Neural progenitor cell (in vitro differentiated cells): ENCODE results near the gene RASGEF1B. TPM values are rescaled to one million over a fixed set of nuclear protein-coding genes. Genes with fewer than 3 reads are reported as not detected.

Source experiments
- DNase-seq: peaks from one replicate; pipeline ENCODE4 v3.0.0-alpha.2; 2016; ENCODE audit warnings: low spot score
- H2AFZ ChIP-seq: fragments of 200-600 bp; sonication (generic); replicated peaks from 2 replicates; pipeline ENCODE4 v1.6.1; 2016; ENCODE audit warnings: antibody characterized with exemption
- H3F3A ChIP-seq: fragments of 200-600 bp; sonication (generic); 2 replicates; pipeline ENCODE4 v1.6.1; 2016; ENCODE audit warnings: antibody characterized with exemption, low read depth
- H3K27ac ChIP-seq: fragments of 200-600 bp; sonication (generic); 2 replicates; pipeline ENCODE4 v1.5.1; 2016; ENCODE audit warnings: mild to moderate bottlenecking
- H3K27me3 ChIP-seq: fragments of 200-600 bp; sonication (generic); 2 replicates; pipeline ENCODE4 v1.6.1; 2016; ENCODE audit warnings: mild to moderate bottlenecking, moderate library complexity
- H3K36me3 ChIP-seq: fragments of 200-600 bp; sonication (generic); 2 replicates; pipeline ENCODE4 v1.5.1; 2016
- H3K4me1 ChIP-seq: fragments of 200-600 bp; sonication (generic); 2 replicates; pipeline ENCODE4 v1.6.1; 2016; ENCODE audit warnings: mixed run types
- H3K4me2 ChIP-seq: fragments of 200-600 bp; sonication (generic); 2 replicates; pipeline ENCODE4 v1.6.1; 2016
- H3K4me3 ChIP-seq: fragments of 200-600 bp; sonication (generic); 2 replicates; pipeline ENCODE4 v1.5.1; 2016
- H3K79me2 ChIP-seq: fragments of 200-600 bp; sonication (generic); 2 replicates; pipeline ENCODE4 v1.6.1; 2016; ENCODE audit warnings: low read depth
- H3K9ac ChIP-seq: fragments of 200-600 bp; sonication (generic); 2 replicates; pipeline ENCODE4 v1.6.1; 2016
- H3K9me3 ChIP-seq: fragments of 200-600 bp; sonication (generic); 2 replicates; pipeline ENCODE4 v1.5.1; 2016; ENCODE audit warnings: low read depth
- H4K20me1 ChIP-seq: fragments of 200-600 bp; sonication (generic); 2 replicates; pipeline ENCODE4 v1.6.1; 2016; ENCODE audit warnings: low read depth
- H3K27ac Mint-ChIP-seq: 3 replicates; pipeline ENCODE4 v1.8.0; 2021; ENCODE audit warnings: mixed read lengths
- H3K27me3 Mint-ChIP-seq: 2 replicates; pipeline ENCODE4 v1.8.0; 2022; ENCODE audit warnings: low read depth, mild to moderate bottlenecking, inconsistent platforms, moderate library complexity, mixed read lengths; ENCODE audit not compliant: insufficient read depth
- H3K36me3 Mint-ChIP-seq: 3 replicates; pipeline ENCODE4 v1.8.0; 2021; ENCODE audit warnings: mixed read lengths
- H3K4me1 Mint-ChIP-seq: 3 replicates; pipeline ENCODE4 v1.8.0; 2021; ENCODE audit warnings: mixed read lengths
- H3K4me3 Mint-ChIP-seq: 3 replicates; pipeline ENCODE4 v1.8.0; 2021; ENCODE audit warnings: mild to moderate bottlenecking, moderate library complexity, mixed read lengths
- H3K9me3 Mint-ChIP-seq: 3 replicates; pipeline ENCODE4 v1.8.0; 2020; ENCODE audit warnings: mixed read lengths
- CTCF ChIP-seq: fragments of 200-600 bp; sonication (generic); IDR thresholded peaks from 2 replicates; pipeline ENCODE4 v1.5.1; 2017; ENCODE audit warnings: antibody characterized with exemption, mild to moderate bottlenecking
- EZH2 ChIP-seq: fragments of 200-600 bp; sonication (generic); IDR thresholded peaks from 2 replicates; pipeline ENCODE4 v1.6.1; 2017; ENCODE audit warnings: antibody characterized with exemption, mild to moderate bottlenecking, moderate library complexity
- EZH2phosphoT487 ChIP-seq: fragments of 200-600 bp; sonication (generic); IDR thresholded peaks from 2 replicates; pipeline ENCODE4 v1.6.1; 2017; ENCODE audit warnings: antibody characterized with exemption
- total RNA-seq: library from RNA; depleted of rRNA; stranded (reverse); fragments of >200 nt; gene quantifications from 2 replicates; pipeline ENCODE4 v1.2.3, GENCODE V29; 2015; ENCODE audit warnings: low replicate concordance

RASGEF1B gene
- total RNA-seq, 1 donor from 2014 or later, result 9.4 TPM

DNA sequence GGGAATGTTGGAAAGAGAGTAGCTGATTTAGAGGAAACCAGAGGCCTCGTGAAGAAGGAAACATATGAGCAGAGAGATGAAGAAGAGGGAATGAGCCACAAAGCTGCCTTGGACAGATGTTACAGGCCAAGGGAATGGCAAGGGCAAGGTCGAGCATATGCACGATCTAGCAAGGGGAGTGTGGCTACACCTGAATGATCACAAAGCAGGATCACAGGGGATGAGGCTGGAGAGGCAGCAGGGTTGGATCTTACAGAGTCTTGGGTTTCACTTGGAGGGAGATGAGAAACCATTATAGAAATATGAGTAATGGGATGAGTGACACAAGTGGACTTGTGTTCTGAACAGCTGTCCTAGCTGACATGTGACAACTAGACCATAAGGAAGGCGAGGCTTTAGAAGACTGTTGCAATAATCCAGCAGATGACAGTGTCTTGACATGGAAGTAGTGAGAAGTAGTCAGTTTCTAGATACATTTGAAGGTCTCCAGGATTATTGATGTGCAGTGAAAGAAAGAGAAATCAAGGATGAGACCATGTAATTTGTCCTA is 58.7 kb downstream of the RASGEF1B start:
- peaks cover 7% of the 10 kb centered on the region for H3K4me1 Mint-ChIP-seq
- H3K4me3 Mint-ChIP-seq, result no peak overlapping the region
- H3K79me2 ChIP-seq, result no peaks in the 10 kb centered on the region
- H3K9me3 ChIP-seq, result peaks cover 4% of the 10 kb centered on the region
- H3K36me3 Mint-ChIP-seq, result peaks cover 2% of the 10 kb centered on the region
- H3K4me2 ChIP-seq, result no peak overlapping the region
- peaks cover 4% of the 10 kb centered on the region for H3K9me3 Mint-ChIP-seq
- no peak overlapping the region for H3K4me3 ChIP-seq
- peaks cover 2% of the 10 kb centered on the region for H3K27me3 Mint-ChIP-seq
- H3K4me1 ChIP-seq, result peaks cover 13% of the 10 kb centered on the region
- no peaks in the 10 kb centered on the region for H3F3A ChIP-seq
- no peaks in the 10 kb centered on the region for H3K36me3 ChIP-seq
- no peaks in the 10 kb centered on the region for H4K20me1 ChIP-seq
- H3K9ac ChIP-seq, result no peak overlapping the region
- no peak for DNase-seq
- H2AFZ ChIP-seq, result no peak overlapping the region
- no peak overlapping the region for H3K27ac ChIP-seq
- H3K27ac Mint-ChIP-seq, result no peak overlapping the region
- no peaks in the 10 kb centered on the region for H3K27me3 ChIP-seq
- TF ChIP-seq EZH2, result no peak
- no peak for TF ChIP-seq CTCF
- no peak for TF ChIP-seq EZH2phosphoT487

- H3K9me3 Mint-ChIP-seq, result peaks cover 4% of the 10 kb centered on the region
- H3K36me3 Mint-ChIP-seq, result peaks cover 2% of the 10 kb centered on the region
Observed at GRCh38 chr4:81410680-81411079, 61.0 kb downstream of the RASGEF1B start.

GRCh38 chr4:81409836-81410235 is 61.9 kb downstream of the RASGEF1B start:
- no peaks in the 10 kb centered on the region for H3K79me2 ChIP-seq
- H3K36me3 ChIP-seq, result no peaks in the 10 kb centered on the region
- no peak overlapping the region for H3K27ac Mint-ChIP-seq
- no peak overlapping the region for H3K9ac ChIP-seq
- H3K4me2 ChIP-seq, result no peak overlapping the region
- no peak overlapping the region for H3K27ac ChIP-seq
- H3K27me3 ChIP-seq, result no peaks in the 10 kb centered on the region
- no peaks in the 10 kb centered on the region for H3F3A ChIP-seq
- peaks cover 3% of the 10 kb centered on the region for H3K9me3 Mint-ChIP-seq
- no peaks in the 10 kb centered on the region for H4K20me1 ChIP-seq
- no peak for DNase-seq
- peaks cover 2% of the 10 kb centered on the region for H3K36me3 Mint-ChIP-seq
- no peak overlapping the region for H2AFZ ChIP-seq
- no peak for TF ChIP-seq EZH2phosphoT487
- TF ChIP-seq EZH2, result no peak
- no peak for TF ChIP-seq CTCF
- H3K4me3 Mint-ChIP-seq, result no peak overlapping the region
- H3K9me3 ChIP-seq, result peaks cover 3% of the 10 kb centered on the region
- no peaks in the 10 kb centered on the region for H3K4me1 Mint-ChIP-seq
- no peak overlapping the region for H3K4me3 ChIP-seq
- peaks cover 9% of the 10 kb centered on the region for H3K4me1 ChIP-seq
- H3K27me3 Mint-ChIP-seq, result peaks cover 2% of the 10 kb centered on the region

More at GRCh38 chr4:81410680-81411079, 61.0 kb downstream of the RASGEF1B start:
- Histone ChIP-seq H3K9me3 (peaks cover 4% of the 10 kb centered on the region), H3K9ac (no peak overlapping the region), H2AFZ (no peak overlapping the region), H3K79me2 (no peaks in the 10 kb centered on the region), H3K27ac (no peak overlapping the region), H3K4me1 (peaks cover 9% of the 10 kb centered on the region), H3K4me3 (no peak overlapping the region), H3K4me2 (no peak overlapping the region), H4K20me1 (no peaks in the 10 kb centered on the region), H3K36me3 (no peaks in the 10 kb centered on the region), H3F3A (no peaks in the 10 kb centered on the region), H3K27me3 (no peaks in the 10 kb centered on the region)
- no peak overlapping the region for H3K27ac Mint-ChIP-seq
- TF ChIP-seq CTCF (no peak), EZH2 (no peak), EZH2phosphoT487 (no peak)
- no peak for DNase-seq
- H3K4me3 Mint-ChIP-seq, result no peak overlapping the region
- H3K27me3 Mint-ChIP-seq, result peaks cover 2% of the 10 kb centered on the region
- no peaks in the 10 kb centered on the region for H3K4me1 Mint-ChIP-seq
